GM18909 (cell line): ENCODE data around the gene PROB1.
"Not testable (repeated sequence)": the region's sequence is repeated elsewhere in the genome, so short reads cannot be mapped to it uniquely, and the experiment has no call there.

ENCODE experiments used
- ATAC-seq: cut with Tn5 transposase; IDR thresholded peaks from one replicate; pipeline ENCODE4 v1.9.1; 2021; ENCODE audit warnings: mild to moderate bottlenecking; ENCODE audit not compliant: unreplicated experiment, poor library complexity

Gene PROB1

GRCh38 chr5:139395844-139396640, 1.1 kb upstream of the PROB1 start:
- ATAC-seq = no peak

- ATAC-seq = no peak
Observed at GRCh38 chr5:139394123-139394653, 716 bp downstream of the PROB1 start.

DNA sequence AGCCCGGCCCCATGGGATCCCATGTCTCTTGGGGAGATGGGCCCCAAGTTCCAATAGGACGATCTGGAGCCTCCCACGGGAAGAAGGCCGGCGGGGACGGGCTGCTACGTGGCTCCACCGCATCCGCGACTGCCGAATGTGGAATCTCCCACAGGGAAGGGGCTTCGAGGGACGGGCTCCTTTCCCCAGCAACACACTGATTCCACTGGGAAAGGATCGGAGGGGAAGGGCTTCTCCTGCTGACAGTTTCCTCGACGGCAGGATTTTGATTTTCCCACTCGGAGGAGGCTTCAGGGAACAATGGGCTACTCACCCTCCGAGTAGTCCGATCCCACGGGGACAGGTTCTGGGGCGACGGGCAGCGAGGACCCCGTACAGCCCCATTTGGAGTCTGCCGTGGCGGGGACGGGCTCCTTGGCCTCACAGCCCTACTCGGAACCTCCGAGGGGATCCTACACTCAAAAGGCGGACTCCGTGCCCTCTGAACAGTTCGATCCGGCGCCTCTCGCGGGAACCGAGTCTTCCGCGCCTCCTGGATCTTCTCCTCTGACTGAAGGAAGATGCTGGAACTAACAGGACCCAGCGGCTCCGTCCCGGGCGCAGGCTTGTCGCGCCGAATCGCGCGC, 1.3 kb downstream of the PROB1 start:
- no peak for ATAC-seq

GRCh38 chr5:139392678-139393496, 2.0 kb downstream of the PROB1 start:
- ATAC-seq = peak; percentile 54

DNA sequence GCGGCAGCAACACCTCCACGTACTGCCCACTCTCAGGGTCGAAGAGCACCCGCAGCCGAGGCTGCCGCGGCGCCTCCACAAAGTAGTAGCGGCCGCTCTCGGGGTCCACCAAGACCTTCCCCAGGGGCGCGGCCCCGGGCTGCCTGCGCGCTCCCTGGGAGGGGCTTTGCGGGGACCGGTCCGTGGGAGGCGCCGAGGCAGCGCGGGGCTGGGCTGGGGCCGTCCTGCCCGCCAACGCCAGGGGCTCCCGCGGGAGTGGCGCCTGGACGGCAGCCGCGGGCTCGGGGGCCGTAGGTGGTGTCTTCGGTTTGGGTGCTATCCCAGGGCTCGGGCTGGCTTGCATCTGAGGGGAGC, 2.6 kb downstream of the PROB1 start:
- no peak for ATAC-seq

GRCh38 chr5:139391570-139392323, 3.2 kb downstream of the PROB1 start:
- no peak for ATAC-seq

GRCh38 chr5:139390639-139391569, 4.0 kb downstream of the PROB1 start:
- no peak for ATAC-seq

GRCh38 chr5:139389701-139390638, 4.9 kb downstream of the PROB1 start, which contains the start of gene MZB1:
Gene MZB1, minus strand, starts transcription at chr5:139389913. Its CDS starts 57 bp downstream, at chr5:139389856.
- ATAC-seq = peak; percentile 41

- ATAC-seq = no peak
Observed at GRCh38 chr5:139388198-139388821, 6.6 kb downstream of the PROB1 start.

GRCh38 chr5:139387611-139388197, 7.2 kb downstream of the PROB1 start:
- no peak for ATAC-seq

DNA sequence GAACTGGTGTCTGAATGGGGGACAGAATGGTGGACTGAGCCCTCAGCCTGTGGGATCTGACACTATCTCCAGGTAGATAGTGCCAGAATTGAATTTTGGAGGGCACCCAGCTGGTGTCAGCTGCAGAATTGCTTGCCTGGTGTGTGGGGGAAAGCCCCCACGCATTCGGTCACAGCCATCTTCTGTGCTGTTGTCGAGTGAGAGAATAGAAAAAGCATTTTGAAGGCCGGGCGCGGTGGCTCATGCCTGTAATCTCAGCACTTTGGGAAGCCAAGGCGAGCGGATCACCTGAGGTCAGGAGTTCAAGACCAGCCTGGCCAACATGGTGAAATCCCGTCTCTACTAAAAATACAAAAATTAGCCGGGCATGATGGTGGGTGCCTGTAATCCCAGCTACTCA, 7.9 kb downstream of the PROB1 start:
- ATAC-seq = not testable (repeated sequence)

DNA sequence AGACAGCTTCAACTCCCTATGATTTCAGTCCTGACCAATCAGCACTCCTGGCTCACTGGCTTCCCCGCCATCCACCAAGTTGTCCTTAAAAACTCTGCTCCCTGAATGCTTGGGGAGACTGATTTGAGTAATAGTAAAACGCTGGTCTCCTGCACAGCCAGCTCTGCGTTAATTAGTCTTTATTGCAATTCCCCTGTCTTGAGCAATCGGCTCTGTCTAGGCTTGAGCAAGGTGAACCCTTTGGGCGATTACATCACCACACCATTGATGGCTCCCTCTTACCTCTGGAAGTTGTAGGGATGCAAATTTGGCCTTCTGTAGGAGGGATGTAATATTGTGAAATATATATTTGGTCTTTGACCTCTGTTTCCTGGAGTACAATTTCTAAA, 8.9 kb downstream of the PROB1 start:
- no peak for ATAC-seq

DNA sequence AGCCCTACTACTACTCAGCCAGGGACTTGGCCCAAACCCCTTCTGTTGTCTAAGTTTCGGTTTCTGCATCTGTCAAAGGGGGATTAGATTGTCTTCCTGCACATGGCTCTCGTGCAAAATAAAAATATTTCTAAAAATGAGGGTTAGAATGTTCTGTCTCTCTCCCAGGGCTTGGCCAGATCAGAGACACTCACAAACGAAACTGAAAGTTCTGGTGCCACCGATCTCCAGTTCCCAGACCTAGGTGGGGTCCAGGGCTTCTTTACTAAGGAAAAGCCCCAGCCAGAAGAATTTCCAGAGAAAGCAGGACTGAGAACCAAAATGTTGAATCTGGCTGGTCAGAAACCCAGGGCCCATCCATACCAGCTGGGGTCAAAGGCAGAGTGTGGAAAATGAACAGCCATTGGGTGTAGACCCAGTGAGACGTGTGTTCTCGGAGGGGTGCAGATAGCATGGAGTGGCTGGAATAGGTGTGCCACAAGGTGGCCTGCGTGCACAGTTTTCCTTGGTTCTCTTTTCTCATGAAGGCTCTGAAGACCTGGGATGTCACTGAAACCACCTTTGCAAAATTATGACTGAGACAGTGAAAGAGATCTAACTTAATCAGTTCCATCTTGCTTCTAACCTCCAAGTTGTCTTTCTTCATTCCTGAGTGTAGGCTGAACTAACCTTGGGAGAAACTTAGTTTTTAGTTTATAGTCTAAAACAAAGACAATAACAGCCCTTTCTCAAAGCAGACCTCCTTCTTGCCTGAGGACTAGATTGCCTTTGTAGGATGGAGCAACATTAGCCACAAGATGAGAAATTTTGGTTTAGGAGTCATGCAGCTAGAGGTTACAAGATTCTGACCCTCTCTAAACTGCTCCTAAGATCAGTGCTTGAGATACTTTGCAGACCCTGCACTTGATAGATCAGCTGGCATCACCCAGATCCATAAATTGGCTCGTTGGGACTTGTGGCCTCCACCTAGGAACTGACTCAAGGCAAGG, 9.5 kb downstream of the PROB1 start:
- no peak for ATAC-seq

GRCh38 chr5:139384591-139385051, 10.3 kb downstream of the PROB1 start:
- no peak for ATAC-seq

DNA sequence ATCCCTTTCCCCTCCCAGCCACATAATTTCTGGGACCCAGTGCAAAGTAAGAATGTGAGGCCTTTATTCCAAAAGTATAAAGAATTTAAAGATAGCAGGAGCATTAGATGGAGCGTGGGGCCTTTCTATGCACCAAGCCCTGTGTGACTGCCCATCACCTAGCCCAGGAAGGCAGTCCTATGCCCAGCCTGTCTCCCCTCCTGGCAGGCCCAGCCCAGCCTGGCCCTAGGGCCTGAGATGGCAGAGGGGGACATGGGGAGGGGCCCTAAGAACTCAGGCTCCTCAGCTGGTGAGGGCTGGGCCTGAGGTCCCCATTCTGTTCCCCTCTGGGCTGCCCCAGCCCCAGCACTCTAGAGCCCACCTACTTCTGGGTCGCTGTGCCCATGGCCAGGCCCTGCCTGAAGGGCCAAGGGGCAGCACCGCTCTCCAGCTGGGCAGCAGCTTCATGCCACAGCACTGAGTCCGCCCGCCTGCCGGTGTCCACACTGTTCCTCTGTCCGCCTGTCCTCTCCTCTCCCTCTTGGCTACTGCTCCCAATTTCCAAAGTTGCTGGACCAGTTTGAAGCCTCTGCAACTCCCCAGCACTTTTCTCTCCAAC, 10.8 kb downstream of the PROB1 start:
- ATAC-seq = no peak
